ENCODE results near the gene NSDHL.
"Not testable (repeated sequence)": the region's sequence is repeated elsewhere in the genome, so short reads cannot be mapped to it uniquely, and the experiment has no call there.

The NSDHL gene

GRCh38 chrX:152830312-152831305, at the start of gene NSDHL, which contains the start of gene CETN2:
TSS of gene NSDHL (plus strand) at chrX:152831063. CDS start at chrX:152846325, 15,262 bp downstream.
TSS of gene CETN2 (minus strand) at chrX:152830757. CDS start at chrX:152830710, 47 bp downstream.
- peak; percentile 75 for DNase-seq (ENCODE audit: low read depth)

GRCh38 chrX:152787062-152787461, 43.8 kb upstream of the NSDHL start:
- DNase-seq (ENCODE audit: low read depth): not testable (repeated sequence)

GRCh38 chrX:152798945-152799344, 31.9 kb upstream of the NSDHL start:
- no peak for DNase-seq (ENCODE audit: low read depth)

- no peak for DNase-seq (ENCODE audit: low read depth)
Measured at GRCh38 chrX:152806035-152806434, 24.8 kb upstream of the NSDHL start.

- no peak for DNase-seq (ENCODE audit: low read depth)
Measured at GRCh38 chrX:152810403-152810802, 20.5 kb upstream of the NSDHL start.

- DNase-seq (ENCODE audit: low read depth): no peak
Measured at GRCh38 chrX:152813206-152813605, 17.7 kb upstream of the NSDHL start.

GRCh38 chrX:152814048-152814447, 16.8 kb upstream of the NSDHL start:
- DNase-seq (ENCODE audit: low read depth): no peak

GRCh38 chrX:152817078-152817764, 13.6 kb upstream of the NSDHL start:
- DNase-seq (ENCODE audit: low read depth): no peak

GRCh38 chrX:152818356-152818755, 12.5 kb upstream of the NSDHL start:
- no peak for DNase-seq (ENCODE audit: low read depth)

- DNase-seq (ENCODE audit: low read depth): no peak
Measured at GRCh38 chrX:152819266-152819665, 11.6 kb upstream of the NSDHL start.

GRCh38 chrX:152819732-152820131, 11.1 kb upstream of the NSDHL start:
- DNase-seq (ENCODE audit: low read depth): no peak

- no peak for DNase-seq (ENCODE audit: low read depth)
Measured at GRCh38 chrX:152821145-152821765, 9.6 kb upstream of the NSDHL start.

GRCh38 chrX:152822383-152823086, 8.3 kb upstream of the NSDHL start:
- DNase-seq (ENCODE audit: low read depth): no peak

- no peak for DNase-seq (ENCODE audit: low read depth)
Measured at GRCh38 chrX:152823657-152824056, 7.2 kb upstream of the NSDHL start.

- no peak for DNase-seq (ENCODE audit: low read depth)
Measured at GRCh38 chrX:152824841-152825374, 6.0 kb upstream of the NSDHL start.

GRCh38 chrX:152831391-152831790, 528 bp downstream of the NSDHL start:
- no peak for DNase-seq (ENCODE audit: low read depth)

GRCh38 chrX:152832520-152832919, 1.7 kb downstream of the NSDHL start:
- DNase-seq (ENCODE audit: low read depth): no peak

- no peak for DNase-seq (ENCODE audit: low read depth)
Measured at GRCh38 chrX:152833378-152833777, 2.5 kb downstream of the NSDHL start.

- not testable (repeated sequence) for DNase-seq (ENCODE audit: low read depth)
Measured at GRCh38 chrX:152835470-152835869, 4.6 kb downstream of the NSDHL start.

- DNase-seq (ENCODE audit: low read depth): no peak
Measured at GRCh38 chrX:152842772-152843338, 12.0 kb downstream of the NSDHL start.

- DNase-seq (ENCODE audit: low read depth): no peak
Measured at GRCh38 chrX:152843852-152844251, 13.0 kb downstream of the NSDHL start.

Data from GM04503 (cell line).